Left colon (tissue), 2 donors: ENCODE data around the gene FAXDC2. TPM values are rescaled to one million over a fixed set of nuclear protein-coding genes. Genes with fewer than 3 reads are reported as not detected.

ENCODE experiments used
- ATAC-seq: fragments of 200-7000 bp; cut with Tn5 transposase; one replicate; pipeline ENCODE4 v1.9.1; 2020; ENCODE audit warnings: mild to moderate bottlenecking, moderate library complexity
- DNase-seq, 2 donors: peaks; one replicate each; pipeline ENCODE4 v3.0.0-alpha.2; 2020
- intact Hi-C, 2 donors: fragments of 100-400 bp; cut with DNase I in 1 of 2; cut with micrococcal nuclease in 1 of 2; formaldehyde crosslinking; loops; one replicate each; pipeline versions ENCODE4 v1.11.2 to v1.14.0; 2022; cut with DNase I, micrococcal nuclease
- total RNA-seq, 2 donors: library from RNA; stranded (reverse); fragmentation: NEBNext Ultra II Directional; extraction: Animal tissue kit (Norgen Biotek cat#: 25700); gene quantifications; one replicate each; pipeline ENCODE4 v1.2.1, GENCODE V29; 2021
- donor health status: DM: no; HTN: no; CAD: no.
- donor health status: DM: yes; HTN: yes; CAD: no.

Gene FAXDC2
- total RNA-seq, 2 donors from 2014 or later, result 12.0 to 36.6 TPM

DNA sequence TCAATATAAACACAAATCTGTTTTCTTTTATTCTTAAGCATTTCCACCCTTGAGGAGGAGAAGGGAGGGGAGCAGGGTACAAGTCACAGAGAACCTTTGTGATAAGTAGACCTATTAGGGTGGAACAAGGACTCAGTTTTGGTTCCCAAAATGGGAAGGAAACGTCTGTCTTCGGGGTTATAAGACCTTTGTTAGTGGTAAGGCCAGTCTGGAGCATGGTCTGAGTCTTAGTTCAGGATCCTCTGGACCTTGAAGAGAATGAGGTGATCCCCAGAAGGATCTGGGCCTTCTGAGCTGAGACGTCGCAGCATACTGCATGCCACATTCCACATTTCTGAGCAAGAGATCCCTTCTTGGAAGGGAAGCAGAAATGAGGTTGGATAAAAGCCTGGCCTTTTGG lies 37.2 kb downstream of the FAXDC2 start:
- DNase-seq (no peak), ATAC-seq (no peak)
- intact Hi-C loops, result loop anchor here in 1 of 2 donors (5.0 kb wide), 1 partner anchor 161 kb away; no protein-coding TSS in a partner anchor

- intact Hi-C loops, result loop anchor here in 1 of 2 donors (5.0 kb wide), 1 partner anchor 160 kb away; no protein-coding TSS in a partner anchor
- peak; percentile 86 for ATAC-seq
- peak; percentile 48 to 62 for DNase-seq
These were observed 38.5 kb downstream of the FAXDC2 start for GRCh38 chr5:154811653-154812465.

DNA sequence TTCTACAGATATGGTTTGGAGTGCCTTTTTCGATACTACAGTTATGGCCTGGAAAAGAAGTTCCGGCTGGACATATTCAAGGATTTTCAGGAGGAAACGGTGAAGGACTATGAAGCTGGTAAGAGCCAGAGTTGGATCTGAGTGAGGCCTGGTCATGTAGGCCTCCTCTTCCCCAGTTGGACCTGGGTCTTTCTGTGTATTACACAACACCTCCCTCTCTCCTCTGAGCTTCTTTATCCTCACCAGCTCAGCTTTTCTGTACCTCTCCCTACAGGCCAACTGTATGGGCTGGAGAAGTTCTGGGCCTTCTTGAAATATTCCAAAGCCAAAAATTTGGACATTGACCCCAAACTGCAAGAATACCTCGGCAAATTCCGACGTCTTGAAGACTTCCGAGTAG lies 39.2 kb downstream of the FAXDC2 start:
- intact Hi-C loops, result loop anchor here in 1 of 2 donors (5.0 kb wide), 1 partner anchor 159 kb away; no protein-coding TSS in a partner anchor
- ATAC-seq, result no peak

DNA sequence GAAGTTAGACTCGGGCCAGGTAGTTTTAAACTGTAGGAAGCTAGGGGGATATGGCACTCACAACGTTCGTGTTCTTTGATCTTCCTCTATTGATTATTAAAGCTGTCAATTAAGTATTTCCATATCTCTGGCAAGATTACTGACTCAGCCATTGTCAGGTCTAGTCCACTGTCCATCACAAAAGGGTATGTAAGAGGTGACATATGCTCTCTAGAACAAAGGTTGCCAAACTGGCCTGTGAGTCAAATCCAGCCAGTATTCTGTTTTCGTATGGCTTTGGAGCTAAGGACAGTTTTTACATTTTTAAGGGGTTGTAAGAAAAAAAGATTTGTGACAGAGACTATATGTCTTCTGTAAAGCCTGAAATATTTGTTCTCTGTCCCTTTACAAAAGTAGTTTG lies 44.2 kb downstream of the FAXDC2 start:
- no peak for DNase-seq

More for the DNA sequence above, 39.2 kb downstream of the FAXDC2 start:
- DNase-seq, result no peak

DNA sequence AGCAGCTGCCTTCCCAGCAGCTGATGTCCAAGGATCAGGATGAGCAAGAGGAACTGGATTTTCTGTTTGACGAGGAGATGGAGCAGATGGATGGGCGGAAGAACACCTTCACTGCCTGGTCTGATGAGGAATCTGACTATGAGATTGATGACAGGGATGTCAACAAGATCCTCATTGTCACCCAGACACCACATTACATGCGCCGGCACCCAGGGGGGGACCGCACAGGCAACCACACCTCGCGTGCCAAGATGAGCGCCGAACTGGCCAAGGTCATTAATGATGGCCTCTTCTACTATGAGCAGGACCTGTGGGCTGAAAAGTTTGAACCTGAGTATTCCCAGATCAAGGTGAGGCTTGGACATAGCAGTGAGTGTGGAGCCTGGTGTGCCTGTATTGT lies 48.4 kb downstream of the FAXDC2 start:
- DNase-seq, result no peak
- ATAC-seq, result no peak
- intact Hi-C loops, result no loop called here

More for the DNA sequence above, 44.2 kb downstream of the FAXDC2 start:
- intact Hi-C loops, result no loop called here
- no peak for ATAC-seq

- DNase-seq, result no peak
- no peak for ATAC-seq
- intact Hi-C loops, result no loop called here
These were observed 49.3 kb downstream of the FAXDC2 start for GRCh38 chr5:154801083-154801482.

DNA sequence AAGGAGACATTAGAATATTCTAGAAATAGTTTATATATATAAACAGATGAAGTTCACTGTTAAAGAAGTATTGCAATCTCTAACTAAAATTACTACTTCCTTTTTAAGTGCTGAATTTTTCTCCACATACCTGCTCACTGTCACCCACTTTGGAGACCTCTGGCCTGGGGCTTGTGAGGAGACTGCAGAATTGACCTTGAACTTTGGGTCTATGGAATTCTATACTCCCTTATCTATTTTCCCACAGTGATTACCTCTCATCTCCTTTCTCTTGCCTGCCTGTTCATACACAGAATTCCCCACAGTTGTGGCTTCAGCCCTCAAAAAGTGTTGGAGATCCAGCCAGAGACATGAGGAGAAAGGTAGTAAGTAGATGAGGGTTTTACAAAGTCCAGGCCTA lies 49.8 kb downstream of the FAXDC2 start:
- intact Hi-C loops, result no loop called here
- no peak for ATAC-seq
- DNase-seq, result no peak

- DNase-seq, result no peak
- no peak for ATAC-seq
- intact Hi-C loops, result no loop called here
These were observed 52.6 kb downstream of the FAXDC2 start for GRCh38 chr5:154797762-154798161.

- intact Hi-C loops, result no loop called here
- ATAC-seq, result no peak
- DNase-seq, result no peak
These were observed 55.2 kb downstream of the FAXDC2 start for GRCh38 chr5:154795235-154795596.

- ATAC-seq (peak; percentile 49), DNase-seq (no peak)
- intact Hi-C loops, result no loop called here
These were observed 55.7 kb downstream of the FAXDC2 start for GRCh38 chr5:154794525-154795234.

DNA sequence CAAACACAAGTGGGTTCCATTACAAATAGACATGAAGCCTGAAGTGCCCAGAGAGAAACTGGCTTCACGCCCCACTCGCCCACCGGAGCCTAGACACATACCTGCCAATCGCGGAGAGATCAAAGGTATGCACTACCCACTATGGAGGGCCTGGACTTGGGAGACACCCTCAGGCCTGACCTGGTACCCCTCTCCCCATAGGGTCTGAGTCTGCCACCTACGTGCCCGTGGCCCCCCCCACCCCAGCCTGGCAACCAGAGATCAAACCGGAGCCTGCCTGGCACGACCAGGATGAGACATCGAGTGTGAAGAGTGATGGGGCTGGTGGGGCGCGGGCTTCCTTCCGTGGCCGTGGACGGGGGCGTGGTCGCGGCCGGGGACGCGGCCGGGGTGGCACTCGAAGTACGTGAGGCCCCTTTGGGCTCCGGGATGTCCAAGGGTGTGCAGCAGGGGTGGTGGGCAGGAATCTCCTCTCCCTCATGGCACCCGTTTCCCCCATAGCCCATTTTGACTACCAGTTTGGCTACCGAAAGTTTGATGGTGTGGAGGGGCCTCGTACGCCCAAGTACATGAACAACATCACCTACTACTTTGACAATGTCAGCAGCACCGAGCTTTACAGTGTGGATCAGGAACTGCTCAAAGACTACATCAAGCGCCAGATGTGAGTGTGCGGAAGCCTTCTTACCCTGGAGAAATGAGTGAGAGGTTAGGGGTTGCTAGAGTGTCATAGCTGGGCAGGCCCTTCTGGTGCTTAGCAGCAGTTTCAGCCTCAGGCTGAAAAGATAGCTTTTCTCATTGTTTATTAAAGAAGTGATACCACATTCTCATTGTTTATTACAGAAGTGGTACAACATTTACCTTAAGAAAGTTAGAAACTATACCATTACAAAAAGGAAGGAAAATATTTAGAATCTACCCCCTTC lies 56.5 kb downstream of the FAXDC2 start:
- intact Hi-C loops, result no loop called here
- ATAC-seq (no peak), DNase-seq (no peak)

- intact Hi-C loops, result no loop called here
- ATAC-seq, result no peak
- DNase-seq, result no peak
These were observed 58.9 kb downstream of the FAXDC2 start for GRCh38 chr5:154791535-154791934.

GRCh38 chr5:154788212-154788611 lies 62.2 kb downstream of the FAXDC2 start:
- no peak for ATAC-seq
- intact Hi-C loops, result no loop called here
- DNase-seq, result no peak

DNA sequence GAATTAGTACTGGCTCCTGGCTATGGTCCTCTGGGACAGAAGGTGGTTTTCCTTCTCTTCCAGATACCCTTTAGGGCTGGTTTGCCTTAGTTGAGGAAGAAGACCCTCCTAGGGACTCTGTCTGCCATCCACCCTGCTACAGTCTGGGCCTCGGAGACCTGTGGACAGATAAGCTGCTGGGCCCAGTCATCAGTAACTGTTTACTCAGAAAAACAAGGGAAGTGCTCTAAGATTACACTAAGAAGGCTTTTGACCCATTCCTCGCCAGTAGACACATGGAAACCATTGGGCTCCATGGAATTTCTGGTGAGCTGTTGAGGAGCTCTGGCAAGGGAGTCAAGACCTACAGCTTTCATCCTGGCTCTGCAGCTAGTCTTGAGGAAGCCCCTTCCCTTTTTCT lies 64.0 kb downstream of the FAXDC2 start:
- ATAC-seq (no peak), DNase-seq (no peak)
- intact Hi-C loops, result no loop called here

DNA sequence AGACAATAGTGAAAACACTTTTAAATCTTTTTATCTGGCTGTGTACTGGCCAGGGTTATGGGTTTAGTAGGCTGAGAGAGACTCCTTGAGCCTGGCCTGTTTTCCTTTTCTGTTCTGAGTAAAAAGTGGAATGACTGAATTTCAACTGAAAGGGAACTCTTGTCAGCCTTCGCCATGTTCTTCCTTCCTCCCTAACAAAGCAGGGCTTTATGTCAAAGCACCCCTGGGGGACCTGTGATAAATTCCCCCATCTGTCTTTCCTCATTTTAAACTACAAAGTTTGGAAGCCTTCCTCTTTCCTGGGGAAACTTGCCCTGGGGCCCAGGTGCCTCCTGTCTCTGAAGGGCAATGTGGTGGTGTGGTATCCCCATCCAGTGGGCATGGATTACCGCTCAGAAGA lies 65.5 kb downstream of the FAXDC2 start:
- ATAC-seq (no peak), DNase-seq (no peak)
- intact Hi-C loops, result no loop called here

- DNase-seq (no peak), ATAC-seq (no peak)
- intact Hi-C loops, result no loop called here
These were observed 66.5 kb downstream of the FAXDC2 start for GRCh38 chr5:154783774-154784460.

DNA sequence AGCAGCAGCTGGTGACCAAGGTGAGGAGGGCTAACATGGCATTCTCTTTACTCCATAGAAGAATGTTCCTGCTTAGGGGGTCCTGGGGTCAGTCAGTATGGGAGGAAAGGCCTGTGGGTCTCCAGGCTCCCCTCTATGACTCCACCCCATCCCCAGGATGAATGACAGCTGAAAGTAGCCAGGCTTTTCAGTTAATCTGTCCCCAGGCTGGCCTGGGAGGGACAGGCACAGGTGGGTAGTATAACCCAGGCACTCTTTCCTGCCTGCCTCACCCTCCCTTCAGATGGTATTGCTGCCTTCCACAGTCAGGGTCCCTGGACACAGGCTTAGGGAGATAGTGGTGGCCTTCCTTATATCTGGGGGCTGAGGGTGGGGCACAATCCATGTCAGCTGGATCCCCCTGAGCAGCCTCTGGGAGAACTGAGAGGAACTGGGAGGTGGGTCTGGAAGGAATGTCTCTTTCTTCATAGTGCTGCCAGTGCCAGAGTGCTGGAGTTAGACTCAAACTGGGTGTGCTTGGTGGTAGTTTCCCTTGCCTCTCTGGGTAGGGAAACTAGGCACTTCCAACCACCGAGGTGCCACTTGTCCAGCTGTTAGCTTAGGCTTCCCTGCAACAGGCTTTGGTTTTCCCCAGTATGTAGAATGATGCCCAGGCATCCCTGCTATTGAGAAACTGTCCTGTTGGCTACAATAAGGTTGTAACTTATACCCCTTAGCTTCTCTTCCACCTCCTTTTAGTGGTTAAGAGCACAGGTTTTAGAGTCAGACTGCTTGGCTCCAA lies 67.4 kb downstream of the FAXDC2 start:
- DNase-seq (no peak), ATAC-seq (no peak)
- intact Hi-C loops, result no loop called here

- ATAC-seq, result peak; percentile 59
- intact Hi-C loops, result no loop called here
- no peak for DNase-seq
These were observed 68.1 kb downstream of the FAXDC2 start for GRCh38 chr5:154782326-154782725.
